Left lung (tissue), 10 donors: Measurements from ENCODE around the gene RBFOX2. TPM values are rescaled to one million over a fixed set of nuclear protein-coding genes. Genes with fewer than 3 reads are reported as not detected.
"Not testable (repeated sequence)": the region's sequence is repeated elsewhere in the genome, so short reads cannot be mapped to it uniquely, and the experiment has no call there.

Source experiments
- ATAC-seq: fragments of 200-7000 bp; cut with Tn5 transposase; one replicate; pipeline ENCODE4 v1.9.1; 2020; ENCODE audit warnings: moderate library complexity
- DNase-seq, 4 donors: peaks; one replicate each; pipeline ENCODE4 v3.0.0-alpha.2; 2013 to 2020
- H3K27ac ChIP-seq, 2 donors: fragments of 200-600 bp; sonication (generic) in 1 of 2; one replicate each; pipeline versions ENCODE4 v1.5.0 to v1.8.0; 2020 to 2021
- H3K27me3 ChIP-seq, 2 donors: fragments of 200-600 bp; sonication (generic) in 1 of 2; one replicate each; pipeline versions ENCODE4 v1.5.0 to v1.8.0; 2020 to 2021
- H3K36me3 ChIP-seq, 2 donors: fragments of 200-600 bp; sonication (generic) in 1 of 2; one replicate each; pipeline versions ENCODE4 v1.5.0 to v1.8.0; 2020 to 2021
- H3K4me1 ChIP-seq, 2 donors: fragments of 200-600 bp; one replicate each; pipeline ENCODE4 v1.8.0; 2021
- H3K4me3 ChIP-seq, 2 donors: fragments of 200-600 bp; sonication (generic) in 1 of 2; one replicate each; pipeline versions ENCODE4 v1.5.0 to v1.8.0; 2020 to 2021; ENCODE audit warnings: mild to moderate bottlenecking in 1 of 2
- H3K9me3 ChIP-seq, 2 donors: fragments of 200-600 bp; sonication (generic) in 1 of 2; one replicate each; pipeline versions ENCODE4 v1.5.0 to v1.8.0; 2020 to 2021
- CTCF ChIP-seq, 2 donors: fragments of 200-600 bp; sonication (generic) in 1 of 2; IDR thresholded peaks; one replicate each; pipeline versions ENCODE4 v1.5.0 to v1.8.0; 2021; ENCODE audit warnings: antibody characterized with exemption in 2 of 2
- intact Hi-C, 2 donors: fragments of 100-400 bp; cut with DNase I; formaldehyde crosslinking; loops; one replicate each; pipeline versions ENCODE4 v1.11.2 to v1.14.2; 2022
- polyA plus RNA-seq, 6 donors: library from polyadenylated mRNA; unstranded; fragments of 120-200 nt; gene quantifications; one replicate each; pipeline ENCODE4 v1.2.1, GENCODE V29; 2013; ENCODE audit not compliant: insufficient read length in 6 of 6
- total RNA-seq, 2 donors: library from RNA; stranded (reverse); fragmentation: NEBNext Ultra II Directional; extraction: Animal tissue kit (Norgen Biotek cat#: 25700); gene quantifications; one replicate each; pipeline ENCODE4 v1.2.1, GENCODE V29; 2021
- donor health status: DM: no; HTN: yes; CAD: no.
- donor health status: DM: no; HTN: no; CAD: no.

Gene RBFOX2
- total and polyA plus RNA-seq, 8 donors = 63.1 to 171 (median 154) TPM

- Histone ChIP-seq H3K9me3 (no peaks in the 10 kb centered on the region), H3K4me3 (no peak overlapping the region), H3K36me3 (no peaks in the 10 kb centered on the region), H3K4me1 (no peaks in the 10 kb centered on the region), H3K27ac (no peak overlapping the region), H3K27me3 (no peaks in the 10 kb centered on the region)
- ATAC-seq (no peak), DNase-seq (no peak)
- intact Hi-C loops = no loop called here
- TF ChIP-seq CTCF (IDR thresholded peaks at IDR 0.05) = no peak
Observed at GRCh38 chr22:36073476-36073875, 44.9 kb upstream of the RBFOX2 start.

- H3K27me3 ChIP-seq, H3K4me3 ChIP-seq, DNase-seq, H3K9me3 ChIP-seq, H3K36me3 ChIP-seq, H3K4me1 ChIP-seq, ATAC-seq, intact Hi-C loops, H3K27ac ChIP-seq: not testable (repeated sequence)
Observed at GRCh38 chr22:36070645-36071044, 42.0 kb upstream of the RBFOX2 start.

GRCh38 chr22:36069368-36069767 is 40.7 kb upstream of the RBFOX2 start:
- H3K9me3 ChIP-seq = no peaks in the 10 kb centered on the region
- ATAC-seq = no peak
- TF ChIP-seq CTCF (IDR thresholded peaks at IDR 0.05) = no peak
- no peak overlapping the region for H3K27ac ChIP-seq
- peaks cover 0 to 10% of the 10 kb centered on the region in 2 donors for H3K4me1 ChIP-seq
- no peaks in the 10 kb centered on the region for H3K27me3 ChIP-seq
- no peak for DNase-seq
- H3K36me3 ChIP-seq = no peaks in the 10 kb centered on the region
- no peak overlapping the region for H3K4me3 ChIP-seq
- intact Hi-C loops = loop anchor here (5.0 to 10.0 kb wide), 2 partner anchors 55 to 132 kb away; no protein-coding TSS in a partner anchor

- Histone ChIP-seq H3K4me3 (no peak overlapping the region), H3K4me1 (peaks cover 0 to 10% of the 10 kb centered on the region in 2 donors), H3K27ac (no peak overlapping the region), H3K9me3 (no peaks in the 10 kb centered on the region), H3K27me3 (no peaks in the 10 kb centered on the region), H3K36me3 (no peaks in the 10 kb centered on the region)
- no peak for ATAC-seq
- no peak for DNase-seq
- intact Hi-C loops = loop anchor here (5.0 to 10.0 kb wide), 2 partner anchors 56 to 132 kb away; no protein-coding TSS in a partner anchor
- TF ChIP-seq CTCF (IDR thresholded peaks at IDR 0.05) = no peak
Observed at GRCh38 chr22:36068776-36069344, 40.2 kb upstream of the RBFOX2 start.

- H3K27ac ChIP-seq = no peak overlapping the region
- intact Hi-C loops = loop anchor here (5.0 to 10.0 kb wide), 2 partner anchors 58 to 130 kb away; no protein-coding TSS in a partner anchor
- H3K9me3 ChIP-seq = no peaks in the 10 kb centered on the region
- no peak for DNase-seq
- no peaks in the 10 kb centered on the region for H3K27me3 ChIP-seq
- no peaks in the 10 kb centered on the region for H3K36me3 ChIP-seq
- H3K4me3 ChIP-seq = no peak overlapping the region
- ATAC-seq = no peak
- H3K4me1 ChIP-seq = peaks cover 0 to 10% of the 10 kb centered on the region in 2 donors
- TF ChIP-seq CTCF (IDR thresholded peaks at IDR 0.05) = no peak
Observed at GRCh38 chr22:36067235-36067558, 38.6 kb upstream of the RBFOX2 start.
